Caco-2 (cell line): ENCODE results near the gene USH2A. TPM values are rescaled to one million over a fixed set of nuclear protein-coding genes. Genes with fewer than 3 reads are reported as not detected.

ENCODE experiments used
- BruUV-seq: library from RNA; stranded (reverse); fragments of 400-500 nt; replicated peaks from 2 replicates; lab custom pipeline; 2021; lab: Mats Ljungman, UMichigan
- CTCF ChIA-PET: fragments of 300-600 bp; sonication (Branson Sonifier 250); formaldehyde crosslinking; loops from one replicate; lab custom pipeline; 2022; ENCODE audit warnings: antibody characterized with exemption; lab: Charles Lee
- POLR2A ChIA-PET: fragments of 300-600 bp; sonication (Branson Sonifier 250); formaldehyde crosslinking; loops from one replicate; lab custom pipeline; 2022; ENCODE audit warnings: antibody characterized with exemption; lab: Charles Lee
- DNase-seq, 2 experiments: peaks; one replicate each; pipeline versions ENCODE4 v3.0.0 to v3.0.0-alpha.2; 2020 to 2022
- H3K27me3 ChIP-seq: replicated peaks from 2 replicates; pipeline ENCODE4 v1.6.0; 2011; ENCODE audit warnings: low read length; ENCODE audit not compliant: control insufficient read depth, insufficient read depth
- H3K36me3 ChIP-seq: 2 replicates; pipeline ENCODE4 v1.5.1; 2011; ENCODE audit warnings: low read length; ENCODE audit not compliant: control insufficient read depth, insufficient read depth
- H3K4me1 ChIP-seq: fragments of 250-450 bp; sonication (Bioruptor Pico); 2 replicates; pipeline ENCODE4 v1.5.1; 2020; ENCODE audit warnings: mild to moderate bottlenecking
- H3K4me3 ChIP-seq: 2 replicates; pipeline ENCODE4 v1.5.1; 2011; ENCODE audit warnings: low read depth, mild to moderate bottlenecking, control low read depth, low read length
- H3K9me3 ChIP-seq: fragments of 250-450 bp; sonication (Bioruptor Pico); 2 replicates; pipeline ENCODE4 v1.5.1; 2020; ENCODE audit warnings: mild to moderate bottlenecking, moderate library complexity
- H3K27ac Mint-ChIP-seq: one replicate; pipeline ENCODE4 v1.8.0; 2022; ENCODE audit warnings: mixed read lengths; ENCODE audit not compliant: unreplicated experiment
- H3K27me3 Mint-ChIP-seq: one replicate; pipeline ENCODE4 v1.8.0; 2022; ENCODE audit warnings: mixed read lengths; ENCODE audit not compliant: insufficient read depth, unreplicated experiment
- H3K36me3 Mint-ChIP-seq: one replicate; pipeline ENCODE4 v1.8.0; 2022; ENCODE audit warnings: mild to moderate bottlenecking, mixed read lengths; ENCODE audit not compliant: insufficient read depth, unreplicated experiment
- H3K4me1 Mint-ChIP-seq: one replicate; pipeline ENCODE4 v1.8.0; 2022; ENCODE audit warnings: low read depth, mixed read lengths; ENCODE audit not compliant: unreplicated experiment
- H3K4me3 Mint-ChIP-seq: one replicate; pipeline ENCODE4 v1.8.0; 2022; ENCODE audit warnings: mild to moderate bottlenecking, moderate library complexity, mixed read lengths; ENCODE audit not compliant: unreplicated experiment
- H3K9me3 Mint-ChIP-seq: one replicate; pipeline ENCODE4 v1.8.0; 2022; ENCODE audit warnings: mixed read lengths; ENCODE audit not compliant: unreplicated experiment
- intact Hi-C: fragments of 100-400 bp; cut with micrococcal nuclease; formaldehyde crosslinking; loops from one replicate; pipeline ENCODE4 v1.10.0; 2022; ENCODE audit not compliant: unreplicated experiment
- total RNA-seq: library from RNA; stranded (reverse); gene quantifications from 2 replicates; pipeline ENCODE4 v1.2.3, GENCODE V29; 2022
- TF ChIP-seq, protein P1 (sequence below), 2 experiments: fragments of 200-600 bp in 1 of 2; IDR thresholded peaks; 1 replicate in 1 of 2; 2 replicates in 1 of 2; pipeline versions ENCODE4 v1.5.1 to v1.8.0; 2011 to 2022; ENCODE audit warnings: antibody characterized with exemption in 1 of 2, control low read depth in 1 of 2, inconsistent platforms in 1 of 2, low read depth in 1 of 2, low read length in 1 of 2, mild to moderate bottlenecking in 1 of 2, moderate library complexity in 1 of 2; ENCODE audit not compliant: insufficient read depth in 1 of 2, severe bottlenecking in 1 of 2, unreplicated experiment in 1 of 2

The USH2A gene
- total RNA-seq, 1 experiment from 2014 or later: 0.11 TPM

DNA sequence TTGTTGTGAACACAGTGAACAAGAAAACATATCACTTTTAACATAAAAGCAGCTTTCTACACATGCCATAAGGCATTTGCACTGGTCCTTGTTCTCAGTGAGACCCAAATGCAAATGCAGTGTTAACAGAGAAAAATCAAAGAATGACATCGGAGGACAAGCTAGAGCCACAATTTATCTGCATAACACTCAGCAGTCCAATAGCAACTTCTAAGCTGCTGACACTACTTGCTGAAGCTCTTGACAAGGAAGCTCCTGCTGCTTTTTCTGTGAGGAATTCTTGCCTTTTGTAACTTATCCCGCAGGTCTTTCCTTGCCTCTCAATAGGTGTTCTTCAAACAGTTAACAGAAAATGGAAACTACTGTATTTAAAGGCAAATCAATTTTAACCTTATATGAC, 34.7 kb downstream of the USH2A start:
- H3K27me3 Mint-ChIP-seq: no peaks in the 10 kb centered on the region
- DNase-seq: no peak
- ChIA-PET CTCF (no interaction called here), POLR2A (no interaction called here)
- intact Hi-C loops: no loop called here
- H3K36me3 ChIP-seq: no peaks in the 10 kb centered on the region
- no peaks in the 10 kb centered on the region for H3K27me3 ChIP-seq
- H3K4me1 ChIP-seq: no peaks in the 10 kb centered on the region
- no peak overlapping the region for H3K4me3 Mint-ChIP-seq
- H3K27ac Mint-ChIP-seq: no peak overlapping the region
- no peak overlapping the region for H3K4me3 ChIP-seq
- no TSS peak for BruUV-seq
- no peaks in the 10 kb centered on the region for H3K9me3 ChIP-seq
- TF ChIP-seq, protein P1, sequence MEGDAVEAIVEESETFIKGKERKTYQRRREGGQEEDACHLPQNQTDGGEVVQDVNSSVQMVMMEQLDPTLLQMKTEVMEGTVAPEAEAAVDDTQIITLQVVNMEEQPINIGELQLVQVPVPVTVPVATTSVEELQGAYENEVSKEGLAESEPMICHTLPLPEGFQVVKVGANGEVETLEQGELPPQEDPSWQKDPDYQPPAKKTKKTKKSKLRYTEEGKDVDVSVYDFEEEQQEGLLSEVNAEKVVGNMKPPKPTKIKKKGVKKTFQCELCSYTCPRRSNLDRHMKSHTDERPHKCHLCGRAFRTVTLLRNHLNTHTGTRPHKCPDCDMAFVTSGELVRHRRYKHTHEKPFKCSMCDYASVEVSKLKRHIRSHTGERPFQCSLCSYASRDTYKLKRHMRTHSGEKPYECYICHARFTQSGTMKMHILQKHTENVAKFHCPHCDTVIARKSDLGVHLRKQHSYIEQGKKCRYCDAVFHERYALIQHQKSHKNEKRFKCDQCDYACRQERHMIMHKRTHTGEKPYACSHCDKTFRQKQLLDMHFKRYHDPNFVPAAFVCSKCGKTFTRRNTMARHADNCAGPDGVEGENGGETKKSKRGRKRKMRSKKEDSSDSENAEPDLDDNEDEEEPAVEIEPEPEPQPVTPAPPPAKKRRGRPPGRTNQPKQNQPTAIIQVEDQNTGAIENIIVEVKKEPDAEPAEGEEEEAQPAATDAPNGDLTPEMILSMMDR (IDR thresholded peaks at IDR 0.05; ENCODE audit: insufficient read depth in 1 of 2, low read depth in 1 of 2, low read length in 1 of 2, severe bottlenecking in 1 of 2, unreplicated experiment in 1 of 2): no peak
- no peaks in the 10 kb centered on the region for H3K4me1 Mint-ChIP-seq
- H3K9me3 Mint-ChIP-seq: no peaks in the 10 kb centered on the region
- H3K36me3 Mint-ChIP-seq: no peaks in the 10 kb centered on the region

DNA sequence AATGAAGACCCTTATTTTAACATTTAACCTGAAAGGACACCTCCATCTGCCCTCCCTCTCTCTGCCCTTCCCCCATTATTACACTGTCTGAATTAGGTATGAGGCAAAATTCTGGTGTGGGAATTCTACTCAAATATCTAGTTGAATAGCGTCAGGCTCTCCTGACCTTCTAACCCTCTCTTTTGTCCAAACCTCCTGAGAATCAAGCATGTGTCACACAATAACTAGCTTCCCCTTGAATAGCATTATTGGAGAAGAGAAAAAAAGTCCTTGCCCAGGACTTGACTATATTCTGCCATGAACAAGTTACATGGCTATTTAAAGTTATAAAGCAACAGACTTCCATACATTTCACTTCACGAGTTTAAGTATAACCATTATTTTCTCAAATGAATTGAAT, 35.5 kb downstream of the USH2A start:
- BruUV-seq: no TSS peak
- Mint-ChIP-seq H3K36me3 (no peaks in the 10 kb centered on the region), H3K4me3 (no peak overlapping the region), H3K27me3 (no peaks in the 10 kb centered on the region), H3K9me3 (no peaks in the 10 kb centered on the region), H3K4me1 (no peaks in the 10 kb centered on the region), H3K27ac (no peak overlapping the region)
- intact Hi-C loops: no loop called here
- no peak for DNase-seq
- TF ChIP-seq, protein P1 (IDR thresholded peaks at IDR 0.05; ENCODE audit: insufficient read depth in 1 of 2, low read depth in 1 of 2, low read length in 1 of 2, severe bottlenecking in 1 of 2, unreplicated experiment in 1 of 2): no peak
- Histone ChIP-seq H3K4me1 (no peaks in the 10 kb centered on the region), H3K36me3 (no peaks in the 10 kb centered on the region), H3K9me3 (no peaks in the 10 kb centered on the region), H3K4me3 (no peak overlapping the region), H3K27me3 (no peaks in the 10 kb centered on the region)
- ChIA-PET POLR2A (no interaction called here), CTCF (no interaction called here)

DNA sequence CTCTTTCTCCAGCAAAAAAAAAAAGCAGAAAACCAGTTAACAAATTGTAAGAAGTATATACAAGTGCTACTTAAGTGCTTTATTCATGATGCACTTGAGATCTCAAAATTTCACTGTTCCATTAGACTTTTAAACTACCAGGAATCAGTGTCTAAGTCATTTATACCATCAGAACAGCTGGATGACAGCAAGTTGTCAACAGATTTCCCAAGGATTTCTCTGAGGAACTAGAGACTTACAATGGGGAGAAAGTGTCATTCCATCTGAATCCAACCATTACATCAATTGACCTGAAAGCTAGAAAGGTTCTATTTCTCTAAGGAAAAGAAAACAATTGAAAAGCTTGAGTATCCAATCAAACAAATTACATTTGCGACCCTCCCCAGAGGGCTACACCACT, 43.8 kb downstream of the USH2A start:
- H3K4me3 ChIP-seq: no peak overlapping the region
- Mint-ChIP-seq H3K27me3 (no peaks in the 10 kb centered on the region), H3K4me3 (no peak overlapping the region), H3K9me3 (no peaks in the 10 kb centered on the region), H3K36me3 (no peaks in the 10 kb centered on the region), H3K27ac (no peak overlapping the region), H3K4me1 (no peaks in the 10 kb centered on the region)
- H3K36me3 ChIP-seq: no peaks in the 10 kb centered on the region
- CTCF ChIA-PET: no interaction called here
- POLR2A ChIA-PET: no interaction called here
- H3K4me1 ChIP-seq: no peaks in the 10 kb centered on the region
- no peak for DNase-seq
- H3K9me3 ChIP-seq: no peaks in the 10 kb centered on the region
- TF ChIP-seq, protein P1 (IDR thresholded peaks at IDR 0.05; ENCODE audit: insufficient read depth in 1 of 2, low read depth in 1 of 2, low read length in 1 of 2, severe bottlenecking in 1 of 2, unreplicated experiment in 1 of 2): no peak
- H3K27me3 ChIP-seq: no peaks in the 10 kb centered on the region
- no TSS peak for BruUV-seq
- intact Hi-C loops: no loop called here
